ENCODE results near the gene CSNK1G2.
A peak's percentile ranks its signal among the peaks of the same experiment; 100 is the strongest.

- TF ChIP-seq POLR2AphosphoS2 (IDR thresholded peaks at IDR 0.05; ENCODE audit: low read depth, low read length) (no peak), ZSCAN25 (CRISPR knock-in tag; IDR thresholded peaks at IDR 0.05) (peak; percentile 97), RAD21 (CRISPR knock-in tag; IDR thresholded peaks at IDR 0.05) (no peak)
- TF ChIP-seq, protein P1, sequence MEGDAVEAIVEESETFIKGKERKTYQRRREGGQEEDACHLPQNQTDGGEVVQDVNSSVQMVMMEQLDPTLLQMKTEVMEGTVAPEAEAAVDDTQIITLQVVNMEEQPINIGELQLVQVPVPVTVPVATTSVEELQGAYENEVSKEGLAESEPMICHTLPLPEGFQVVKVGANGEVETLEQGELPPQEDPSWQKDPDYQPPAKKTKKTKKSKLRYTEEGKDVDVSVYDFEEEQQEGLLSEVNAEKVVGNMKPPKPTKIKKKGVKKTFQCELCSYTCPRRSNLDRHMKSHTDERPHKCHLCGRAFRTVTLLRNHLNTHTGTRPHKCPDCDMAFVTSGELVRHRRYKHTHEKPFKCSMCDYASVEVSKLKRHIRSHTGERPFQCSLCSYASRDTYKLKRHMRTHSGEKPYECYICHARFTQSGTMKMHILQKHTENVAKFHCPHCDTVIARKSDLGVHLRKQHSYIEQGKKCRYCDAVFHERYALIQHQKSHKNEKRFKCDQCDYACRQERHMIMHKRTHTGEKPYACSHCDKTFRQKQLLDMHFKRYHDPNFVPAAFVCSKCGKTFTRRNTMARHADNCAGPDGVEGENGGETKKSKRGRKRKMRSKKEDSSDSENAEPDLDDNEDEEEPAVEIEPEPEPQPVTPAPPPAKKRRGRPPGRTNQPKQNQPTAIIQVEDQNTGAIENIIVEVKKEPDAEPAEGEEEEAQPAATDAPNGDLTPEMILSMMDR (CRISPR knock-in tag; IDR thresholded peaks at IDR 0.05), result no peak
Observed at GRCh38 chr19:2016041-2016807, 75.3 kb downstream of the CSNK1G2 start.
